HL-60 (cell line): ENCODE data around the gene EFTUD2.

Source experiments
- CTCF ChIP-seq: IDR thresholded peaks from one replicate; pipeline ENCODE4 v1.5.1; 2011; ENCODE audit warnings: low read length, control low read depth, inconsistent platforms; ENCODE audit not compliant: insufficient read depth
- GABPA ChIP-seq: IDR thresholded peaks from 2 replicates; pipeline ENCODE4 v1.6.1; 2012; ENCODE audit warnings: low read depth
- POLR2AphosphoS5 ChIP-seq: IDR thresholded peaks from 2 replicates; pipeline ENCODE4 v1.6.1; 2012; ENCODE audit warnings: low read depth
- REST ChIP-seq: IDR thresholded peaks from 2 replicates; pipeline ENCODE4 v1.6.1; 2012; ENCODE audit warnings: low read depth; ENCODE audit not compliant: insufficient replicate concordance
- SPI1 ChIP-seq: IDR thresholded peaks from 2 replicates; pipeline ENCODE4 v1.6.1; 2012; ENCODE audit warnings: low read depth, mild to moderate bottlenecking, borderline replicate concordance

- TF ChIP-seq CTCF (no peak), POLR2AphosphoS5 (no peak), REST (no peak), GABPA (no peak), SPI1 (no peak)
Observed at GRCh38 chr17:44879376-44879775, 19.9 kb downstream of the EFTUD2 start.
